HEK293 (cell line): ENCODE measurements around the gene PCDHGB2.

Source experiments
- CTCF ChIA-PET: fragments of 350-600 bp; formaldehyde crosslinking; extraction: SDS; loops from one replicate; lab custom pipeline; 2021; ENCODE audit warnings: antibody characterized with exemption; lab: Yijun Ruan, JAX
- POLR2A ChIA-PET: fragments of 300-600 bp; formaldehyde crosslinking; extraction: SDS; loops from one replicate; lab custom pipeline; 2020; ENCODE audit warnings: antibody characterized with exemption, inconsistent platforms; lab: Yijun Ruan, JAX
- H3K27ac ChIP-seq: fragments of 200-500 bp; sonication (Bioruptor generic); 2 replicates; pipeline ENCODE4 v1.5.1; 2014; ENCODE audit warnings: low read depth, low read length, control low read depth, inconsistent platforms; ENCODE audit errors: extremely low read depth
- H3K36me3 ChIP-seq, 2 experiments: fragments of 200-500 bp in 1 of 2; sonication (Bioruptor generic) in 1 of 2; 1 replicate in 1 of 2; 2 replicates in 1 of 2; pipeline ENCODE4 v1.5.1; 2014 to 2017; ENCODE audit warnings: inconsistent platforms in 2 of 2, low read length in 2 of 2; ENCODE audit not compliant: control insufficient read depth in 2 of 2, insufficient read depth in 1 of 2
- H3K4me1 ChIP-seq: fragments of 200-500 bp; sonication (Bioruptor generic); 2 replicates; pipeline ENCODE4 v1.5.1; 2014; ENCODE audit warnings: mild to moderate bottlenecking, low read length, inconsistent platforms; ENCODE audit not compliant: control insufficient read depth, insufficient read depth
- H3K4me3 ChIP-seq: 2 replicates; pipeline ENCODE4 v1.5.1; 2011; ENCODE audit warnings: low read depth, mild to moderate bottlenecking, control low read depth, low read length, moderate library complexity
- H3K9me3 ChIP-seq: fragments of 200-500 bp; sonication (Bioruptor generic); 2 replicates; pipeline ENCODE4 v1.5.1; 2014; ENCODE audit warnings: low read depth, low read length, inconsistent platforms; ENCODE audit not compliant: control insufficient read depth, insufficient read depth
- MEIS1 ChIP-seq: sonication (generic); formaldehyde crosslinking; IDR thresholded peaks from 2 replicates; pipeline ENCODE4 v1.8.1; 2022; ENCODE audit warnings: missing genetic modification reagents, mild to moderate bottlenecking, borderline replicate concordance
- PRDM1 ChIP-seq: fragments of 450-650 bp; formaldehyde crosslinking; IDR thresholded peaks from 2 replicates; pipeline ENCODE4; 2016; ENCODE audit warnings: missing biosample characterization, missing genetic modification characterization
- SALL2 ChIP-seq: fragments of 450-650 bp; formaldehyde crosslinking; IDR thresholded peaks from 2 replicates; pipeline ENCODE4 v1.5.0; 2017; ENCODE audit warnings: missing biosample characterization, mild to moderate bottlenecking, missing genetic modification characterization, borderline replicate concordance
- ZNF223 ChIP-seq: fragments of 450-650 bp; formaldehyde crosslinking; IDR thresholded peaks from 2 replicates; pipeline ENCODE4 v1.5.1; 2016; ENCODE audit warnings: missing biosample characterization, missing genetic modification characterization
- ZNF335 ChIP-seq: fragments of 450-650 bp; formaldehyde crosslinking; conservative IDR thresholded peaks from 2 replicates; pipeline ENCODE4 v1.5.1; 2016; ENCODE audit warnings: missing biosample characterization, missing genetic modification characterization
- ZNF350 ChIP-seq: fragments of 450-650 bp; formaldehyde crosslinking; IDR thresholded peaks from 2 replicates; pipeline ENCODE4 v1.5.0; 2017; ENCODE audit warnings: missing biosample characterization, mild to moderate bottlenecking, missing genetic modification characterization
- ZNF37A ChIP-seq: fragments of 450-650 bp; IDR thresholded peaks from 2 replicates; pipeline ENCODE4 v1.5.1; 2018; ENCODE audit warnings: missing biosample characterization, missing genetic modification characterization
- ZNF473 ChIP-seq: fragments of 450-650 bp; formaldehyde crosslinking; IDR thresholded peaks from 2 replicates; pipeline ENCODE4 v1.5.1; 2017; ENCODE audit warnings: missing biosample characterization, missing genetic modification characterization
- ZNF571 ChIP-seq: fragments of 450-650 bp; formaldehyde crosslinking; IDR thresholded peaks from 2 replicates; pipeline ENCODE4 v1.5.0; 2017; ENCODE audit warnings: missing biosample characterization, missing genetic modification characterization
- ZNF654 ChIP-seq: fragments of 450-650 bp; formaldehyde crosslinking; IDR thresholded peaks from 2 replicates; pipeline ENCODE4 v1.5.1; 2016; ENCODE audit warnings: low read depth, missing biosample characterization, missing genetic modification characterization
- ZNF777 ChIP-seq: fragments of 450-650 bp; formaldehyde crosslinking; IDR thresholded peaks from 2 replicates; pipeline ENCODE4 v1.5.1; 2017; ENCODE audit warnings: missing biosample characterization, missing genetic modification characterization, borderline replicate concordance
- ZNF830 ChIP-seq: fragments of 450-650 bp; IDR thresholded peaks from 2 replicates; pipeline ENCODE4 v1.5.0; 2018; ENCODE audit warnings: missing biosample characterization, missing genetic modification characterization, low read depth, mild to moderate bottlenecking, moderate library complexity
- ZXDB ChIP-seq: fragments of 450-650 bp; formaldehyde crosslinking; IDR thresholded peaks from 2 replicates; pipeline ENCODE4 v1.5.1; 2016; ENCODE audit warnings: missing biosample characterization, missing genetic modification characterization
- TF ChIP-seq, protein P1 (sequence below): fragments of 450-650 bp; formaldehyde crosslinking; IDR thresholded peaks from 2 replicates; pipeline ENCODE4 v1.5.1; 2016; ENCODE audit warnings: missing biosample characterization, missing genetic modification characterization
- TF ChIP-seq, protein P2 (sequence below): fragments of 450-650 bp; formaldehyde crosslinking; conservative IDR thresholded peaks from 2 replicates; pipeline ENCODE4 v1.5.1; 2016; ENCODE audit warnings: low read depth, missing biosample characterization, missing genetic modification characterization
- TF ChIP-seq, protein P3 (sequence below): fragments of 450-650 bp; formaldehyde crosslinking; conservative IDR thresholded peaks from 2 replicates; pipeline ENCODE4 v1.5.1; 2016; ENCODE audit warnings: low read depth, missing biosample characterization, missing genetic modification characterization

PCDHGB2 gene

DNA sequence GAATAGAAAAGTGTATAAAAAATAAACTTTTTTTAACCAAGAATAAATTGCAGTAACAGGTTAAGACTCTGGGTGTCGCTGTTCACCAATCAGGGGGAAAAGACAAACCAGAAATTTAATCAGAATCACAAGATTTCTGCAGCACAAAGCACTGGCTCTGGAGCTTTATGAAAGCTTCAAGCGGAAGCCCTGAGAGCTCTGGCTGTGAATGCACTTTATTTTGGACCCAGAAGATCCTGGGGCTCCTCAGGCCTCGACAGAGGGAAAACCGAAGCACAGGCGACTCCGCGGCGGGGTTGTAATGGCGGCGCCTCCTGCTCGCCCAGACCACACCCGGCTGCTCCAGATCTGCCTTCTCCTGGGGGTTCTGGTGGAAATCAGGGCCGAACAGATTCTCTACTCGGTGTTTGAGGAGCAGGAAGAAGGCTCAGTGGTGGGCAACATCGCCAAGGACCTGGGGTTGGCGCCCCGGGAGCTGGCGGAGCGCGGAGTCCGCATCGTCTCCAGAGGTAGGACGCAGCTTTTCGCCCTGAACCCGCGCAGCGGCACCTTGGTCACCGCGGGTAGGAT lies 4.8 kb upstream of the PCDHGB2 start, which contains the start of gene PCDHGA4:
Gene PCDHGA4 (plus strand): TSS at position 122 of the 570 bp plus-strand sequence. CDS start 87 bp downstream, at position 209.
- H3K4me3 ChIP-seq: peak within 1 kb of the TSS; percentile 13
- H3K4me1 ChIP-seq: peaks cover 2% of the 10 kb centered on the region; the same call in 1 of the 2 replicates
- TF ChIP-seq, protein P1, sequence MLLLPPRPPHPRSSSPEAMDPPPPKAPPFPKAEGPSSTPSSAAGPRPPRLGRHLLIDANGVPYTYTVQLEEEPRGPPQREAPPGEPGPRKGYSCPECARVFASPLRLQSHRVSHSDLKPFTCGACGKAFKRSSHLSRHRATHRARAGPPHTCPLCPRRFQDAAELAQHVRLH: no peak
- TF ChIP-seq ZNF654 (tag by site-specific recombination): peak; percentile 21
- no peaks in the 10 kb centered on the region for H3K9me3 ChIP-seq
- ChIA-PET POLR2A (no interaction called here), CTCF (interaction anchor here (0.7 to 2.6 kb wide), 19 partner anchors 9 to 213 kb away, joined by 3 to 17 read pairs (median 5); partner anchors contain the start of genes PCDHGA2, PCDHGA5 and TAF7)
- H3K36me3 ChIP-seq: no peaks in the 10 kb centered on the region
- no peak within 1 kb of the TSS for H3K27ac ChIP-seq

DNA sequence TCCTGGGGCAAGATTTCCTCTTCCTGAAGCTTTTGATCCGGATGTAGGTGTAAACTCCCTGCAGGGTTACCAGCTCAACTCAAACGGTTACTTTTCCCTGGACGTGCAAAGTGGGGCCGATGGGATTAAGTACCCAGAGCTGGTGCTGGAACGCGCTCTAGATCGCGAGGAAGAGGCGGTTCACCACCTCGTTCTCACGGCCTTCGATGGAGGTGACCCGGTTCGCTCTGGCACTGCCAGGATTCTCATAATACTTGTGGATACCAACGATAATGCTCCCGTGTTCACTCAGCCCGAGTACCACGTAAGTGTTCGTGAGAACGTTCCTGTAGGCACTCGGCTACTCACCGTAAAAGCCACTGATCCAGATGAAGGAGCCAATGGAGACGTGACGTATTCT lies 4.2 kb upstream of the PCDHGB2 start:
- no peak overlapping the region for H3K27ac ChIP-seq
- H3K9me3 ChIP-seq: peaks cover 1% of the 10 kb centered on the region; the same call in 1 of the 2 replicates
- ChIA-PET POLR2A (no interaction called here), CTCF (interaction anchor here (0.7 to 2.6 kb wide), 12 partner anchors 9 to 208 kb away, joined by 3 to 17 read pairs (median 6); partner anchors contain the start of genes PCDHGA2 and PCDHGA5)
- H3K4me1 ChIP-seq: no peaks in the 10 kb centered on the region
- no peak for TF ChIP-seq SALL2 (tag by site-specific recombination)
- TF ChIP-seq ZNF473: no peak
- TF ChIP-seq ZNF777 (tag by site-specific recombination): no peak
- TF ChIP-seq ZNF350: no peak
- TF ChIP-seq ZXDB (tag by site-specific recombination): no peak
- TF ChIP-seq, protein P2, sequence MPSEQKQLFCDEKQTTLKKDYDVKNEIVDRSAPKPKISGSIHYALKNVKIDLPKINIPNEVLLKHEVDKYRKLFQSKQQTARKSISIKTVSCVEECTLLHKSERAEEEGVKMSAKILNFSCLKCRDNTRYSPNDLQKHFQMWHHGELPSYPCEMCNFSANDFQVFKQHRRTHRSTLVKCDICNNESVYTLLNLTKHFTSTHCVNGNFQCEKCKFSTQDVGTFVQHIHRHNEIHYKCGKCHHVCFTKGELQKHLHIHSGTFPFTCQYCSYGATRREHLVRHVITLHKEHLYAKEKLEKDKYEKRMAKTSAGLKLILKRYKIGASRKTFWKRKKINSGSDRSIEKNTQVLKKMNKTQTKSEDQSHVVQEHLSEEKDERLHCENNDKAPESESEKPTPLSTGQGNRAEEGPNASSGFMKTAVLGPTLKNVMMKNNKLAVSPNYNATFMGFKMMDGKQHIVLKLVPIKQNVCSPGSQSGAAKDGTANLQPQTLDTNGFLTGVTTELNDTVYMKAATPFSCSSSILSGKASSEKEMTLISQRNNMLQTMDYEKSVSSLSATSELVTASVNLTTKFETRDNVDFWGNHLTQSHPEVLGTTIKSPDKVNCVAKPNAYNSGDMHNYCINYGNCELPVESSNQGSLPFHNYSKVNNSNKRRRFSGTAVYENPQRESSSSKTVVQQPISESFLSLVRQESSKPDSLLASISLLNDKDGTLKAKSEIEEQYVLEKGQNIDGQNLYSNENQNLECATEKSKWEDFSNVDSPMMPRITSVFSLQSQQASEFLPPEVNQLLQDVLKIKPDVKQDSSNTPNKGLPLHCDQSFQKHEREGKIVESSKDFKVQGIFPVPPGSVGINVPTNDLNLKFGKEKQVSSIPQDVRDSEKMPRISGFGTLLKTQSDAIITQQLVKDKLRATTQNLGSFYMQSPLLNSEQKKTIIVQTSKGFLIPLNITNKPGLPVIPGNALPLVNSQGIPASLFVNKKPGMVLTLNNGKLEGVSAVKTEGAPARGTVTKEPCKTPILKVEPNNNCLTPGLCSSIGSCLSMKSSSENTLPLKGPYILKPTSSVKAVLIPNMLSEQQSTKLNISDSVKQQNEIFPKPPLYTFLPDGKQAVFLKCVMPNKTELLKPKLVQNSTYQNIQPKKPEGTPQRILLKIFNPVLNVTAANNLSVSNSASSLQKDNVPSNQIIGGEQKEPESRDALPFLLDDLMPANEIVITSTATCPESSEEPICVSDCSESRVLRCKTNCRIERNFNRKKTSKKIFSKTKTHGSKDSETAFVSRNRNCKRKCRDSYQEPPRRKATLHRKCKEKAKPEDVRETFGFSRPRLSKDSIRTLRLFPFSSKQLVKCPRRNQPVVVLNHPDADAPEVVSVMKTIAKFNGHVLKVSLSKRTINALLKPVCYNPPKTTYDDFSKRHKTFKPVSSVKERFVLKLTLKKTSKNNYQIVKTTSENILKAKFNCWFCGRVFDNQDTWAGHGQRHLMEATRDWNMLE (tag by site-specific recombination): no peak
- TF ChIP-seq MEIS1 (CRISPR knock-in tag): no peak
- TF ChIP-seq ZNF830 (tag by site-specific recombination): no peak
- no peak for TF ChIP-seq ZNF335
- TF ChIP-seq PRDM1 (tag by site-specific recombination): no peak
- TF ChIP-seq ZNF223: no peak
- TF ChIP-seq, protein P3, sequence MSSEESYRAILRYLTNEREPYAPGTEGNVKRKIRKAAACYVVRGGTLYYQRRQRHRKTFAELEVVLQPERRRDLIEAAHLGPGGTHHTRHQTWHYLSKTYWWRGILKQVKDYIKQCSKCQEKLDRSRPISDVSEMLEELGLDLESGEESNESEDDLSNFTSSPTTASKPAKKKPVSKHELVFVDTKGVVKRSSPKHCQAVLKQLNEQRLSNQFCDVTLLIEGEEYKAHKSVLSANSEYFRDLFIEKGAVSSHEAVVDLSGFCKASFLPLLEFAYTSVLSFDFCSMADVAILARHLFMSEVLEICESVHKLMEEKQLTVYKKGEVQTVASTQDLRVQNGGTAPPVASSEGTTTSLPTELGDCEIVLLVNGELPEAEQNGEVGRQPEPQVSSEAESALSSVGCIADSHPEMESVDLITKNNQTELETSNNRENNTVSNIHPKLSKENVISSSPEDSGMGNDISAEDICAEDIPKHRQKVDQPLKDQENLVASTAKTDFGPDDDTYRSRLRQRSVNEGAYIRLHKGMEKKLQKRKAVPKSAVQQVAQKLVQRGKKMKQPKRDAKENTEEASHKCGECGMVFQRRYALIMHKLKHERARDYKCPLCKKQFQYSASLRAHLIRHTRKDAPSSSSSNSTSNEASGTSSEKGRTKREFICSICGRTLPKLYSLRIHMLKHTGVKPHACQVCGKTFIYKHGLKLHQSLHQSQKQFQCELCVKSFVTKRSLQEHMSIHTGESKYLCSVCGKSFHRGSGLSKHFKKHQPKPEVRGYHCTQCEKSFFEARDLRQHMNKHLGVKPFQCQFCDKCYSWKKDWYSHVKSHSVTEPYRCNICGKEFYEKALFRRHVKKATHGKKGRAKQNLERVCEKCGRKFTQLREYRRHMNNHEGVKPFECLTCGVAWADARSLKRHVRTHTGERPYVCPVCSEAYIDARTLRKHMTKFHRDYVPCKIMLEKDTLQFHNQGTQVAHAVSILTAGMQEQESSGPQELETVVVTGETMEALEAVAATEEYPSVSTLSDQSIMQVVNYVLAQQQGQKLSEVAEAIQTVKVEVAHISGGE (tag by site-specific recombination): no peak
- TF ChIP-seq ZNF37A (tag by site-specific recombination): no peak
- no peak for TF ChIP-seq ZNF571 (tag by site-specific recombination)
- H3K36me3 ChIP-seq: no peaks in the 10 kb centered on the region
- no peak overlapping the region for H3K4me3 ChIP-seq
